Mesenchymal stem cell (in vitro differentiated cells and primary cell): ENCODE measurements around the gene MED29.

Source experiments
- DNase-seq: peaks from one replicate; pipeline ENCODE4 v3.0.0-alpha.2; 2013
- H2AFZ ChIP-seq: one replicate; pipeline ENCODE4 v1.6.1; 2013; ENCODE audit warnings: low read depth, mild to moderate bottlenecking, control low read depth, inconsistent platforms, low read length, moderate library complexity
- H2AK5ac ChIP-seq: 2 replicates; pipeline ENCODE4 v1.6.1; 2013; ENCODE audit warnings: low read length, moderate library complexity, mild to moderate bottlenecking, inconsistent platforms; ENCODE audit not compliant: severe bottlenecking
- H2BK120ac ChIP-seq: one replicate; pipeline ENCODE4 v1.6.1; 2013; ENCODE audit warnings: low read depth, mild to moderate bottlenecking, inconsistent platforms, low read length, moderate library complexity
- H2BK12ac ChIP-seq, 2 experiments: one replicate each; pipeline ENCODE4 v1.6.1; 2013; ENCODE audit warnings: inconsistent platforms in 2 of 2, low read length in 2 of 2, mild to moderate bottlenecking in 2 of 2, moderate library complexity in 2 of 2, control low read depth in 1 of 2
- H2BK15ac ChIP-seq: one replicate; pipeline ENCODE4 v1.6.1; 2013; ENCODE audit warnings: mild to moderate bottlenecking, low read depth, inconsistent platforms; ENCODE audit not compliant: poor library complexity, severe bottlenecking
- H2BK5ac ChIP-seq: 2 replicates; pipeline ENCODE4 v1.6.1; 2013; ENCODE audit warnings: low read depth, mild to moderate bottlenecking, low read length, control low read depth, inconsistent platforms; ENCODE audit not compliant: poor library complexity, severe bottlenecking
- H3K14ac ChIP-seq, 2 experiments: one replicate each; pipeline ENCODE4 v1.6.1; 2013; ENCODE audit warnings: inconsistent platforms in 2 of 2, low read length in 2 of 2, control low read depth in 1 of 2, mild to moderate bottlenecking in 1 of 2, moderate library complexity in 1 of 2
- H3K18ac ChIP-seq, 2 experiments: one replicate each; pipeline ENCODE4 v1.6.1; 2013; ENCODE audit warnings: inconsistent platforms in 2 of 2, low read length in 2 of 2, control low read depth in 1 of 2, low read depth in 1 of 2, mild to moderate bottlenecking in 1 of 2
- H3K23ac ChIP-seq, 2 experiments: one replicate each; pipeline ENCODE4 v1.6.1; 2013; ENCODE audit warnings: inconsistent platforms in 2 of 2, low read length in 2 of 2, mild to moderate bottlenecking in 2 of 2, moderate library complexity in 2 of 2, control low read depth in 1 of 2
- H3K27ac ChIP-seq: 2 replicates; pipeline ENCODE4 v1.5.1; 2013; ENCODE audit warnings: mild to moderate bottlenecking, moderate library complexity, low read length, control low read depth, inconsistent platforms; ENCODE audit not compliant: poor library complexity, severe bottlenecking
- H3K27me3 ChIP-seq, 2 experiments: 2 replicates each; pipeline versions ENCODE4 v1.6.1 to v1.7.0; 2013; ENCODE audit warnings: low read length in 2 of 2, mild to moderate bottlenecking in 2 of 2, moderate library complexity in 2 of 2, control low read depth in 1 of 2, inconsistent platforms in 1 of 2; ENCODE audit not compliant: control insufficient read depth in 1 of 2, insufficient read depth in 1 of 2
- H3K36me3 ChIP-seq, 2 experiments: 2 replicates each; pipeline versions ENCODE4 v1.6.1 to v1.7.0; 2013; ENCODE audit warnings: low read length in 2 of 2, control low read depth in 1 of 2, inconsistent platforms in 1 of 2, low read depth in 1 of 2, mild to moderate bottlenecking in 1 of 2; ENCODE audit not compliant: insufficient read depth in 2 of 2, control insufficient read depth in 1 of 2
- H3K4ac ChIP-seq, 2 experiments: one replicate each; pipeline ENCODE4 v1.6.1; 2013; ENCODE audit warnings: inconsistent platforms in 2 of 2, low read length in 2 of 2, mild to moderate bottlenecking in 2 of 2, moderate library complexity in 2 of 2, control low read depth in 1 of 2, low read depth in 1 of 2
- H3K4me1 ChIP-seq: 2 replicates; pipeline ENCODE4 v1.6.1; 2013; ENCODE audit warnings: low read depth, low read length, control low read depth; ENCODE audit not compliant: control insufficient read depth, insufficient read depth
- H3K4me2 ChIP-seq: 2 replicates; pipeline ENCODE4 v1.6.1; 2013; ENCODE audit warnings: low read length, mild to moderate bottlenecking, inconsistent platforms; ENCODE audit not compliant: poor library complexity, severe bottlenecking
- H3K4me3 ChIP-seq, 2 experiments: 2 replicates each; pipeline versions ENCODE4 v1.5.1 to v1.7.0; 2013; ENCODE audit warnings: low read length in 2 of 2, mild to moderate bottlenecking in 2 of 2, control low read depth in 1 of 2, low read depth in 1 of 2; ENCODE audit not compliant: insufficient read depth in 1 of 2
- H3K79me1 ChIP-seq: replicated peaks from 2 replicates; pipeline ENCODE4 v1.6.1; 2013; ENCODE audit warnings: mild to moderate bottlenecking, control low read depth, low read length, inconsistent platforms; ENCODE audit not compliant: poor library complexity, severe bottlenecking
- H3K9ac ChIP-seq: 2 replicates; pipeline ENCODE4 v1.7.0; 2013; ENCODE audit warnings: mild to moderate bottlenecking, low read length, moderate library complexity
- H3K9me3 ChIP-seq: 2 replicates; pipeline ENCODE4 v1.7.0; 2013; ENCODE audit warnings: mild to moderate bottlenecking, low read length; ENCODE audit not compliant: control insufficient read depth
- H4K8ac ChIP-seq: one replicate; pipeline ENCODE4 v1.6.1; 2013; ENCODE audit warnings: inconsistent platforms, mild to moderate bottlenecking, low read length, moderate library complexity
- H4K91ac ChIP-seq: one replicate; pipeline ENCODE4 v1.6.1; 2013; ENCODE audit warnings: mild to moderate bottlenecking, low read length, inconsistent platforms
- WGBS: methylation state at CpG from one replicate; pipeline ENCODE4 v1.1.7; 2013; ENCODE audit warnings: mixed read lengths; 5-methylcytosine and 5-hydroxymethylcytosine counted together

MED29 gene

GRCh38 chr19:39416152-39417120, 25.3 kb downstream of the MED29 start:
- Histone ChIP-seq H3K36me3 (peaks cover 16 to 62% of the 10 kb centered on the region in 2 experiments), H2AFZ (no peak overlapping the region), H2BK5ac (no peak overlapping the region), H2BK12ac (no peak overlapping the region), H3K18ac (no peak overlapping the region), H3K27ac (no peak overlapping the region), H3K14ac (peak overlapping the region in 1 of 2 experiments; percentile 24), H3K4ac (no peak overlapping the region), H4K8ac (no peak overlapping the region), H3K27me3 (no peaks in the 10 kb centered on the region), H3K4me3 (no peak overlapping the region), H2BK15ac (no peak overlapping the region), H3K23ac (no peak overlapping the region), H3K9me3 (no peaks in the 10 kb centered on the region), H3K4me1 (peaks cover 29% of the 10 kb centered on the region), H3K9ac (no peak overlapping the region), H2AK5ac (no peak overlapping the region), H3K4me2 (no peak overlapping the region), H2BK120ac (no peak overlapping the region), H4K91ac (no peak overlapping the region), H3K79me1 (peaks cover 23% of the 10 kb centered on the region)
- DNase-seq = peak; percentile 22
- WGBS = 88% methylated on average over 25 of the region's 27 CpGs

GRCh38 chr19:39417463-39418181, 26.4 kb downstream of the MED29 start:
- Histone ChIP-seq H3K14ac (no peak overlapping the region), H3K9me3 (no peaks in the 10 kb centered on the region), H2AFZ (no peak overlapping the region), H3K27ac (no peak overlapping the region), H2AK5ac (no peak overlapping the region), H2BK15ac (no peak overlapping the region), H3K4me3 (no peak overlapping the region), H2BK12ac (peak overlapping the region in 1 of 2 experiments; percentile 45), H3K4me2 (no peak overlapping the region), H3K36me3 (peaks cover 21 to 73% of the 10 kb centered on the region in 2 experiments), H3K79me1 (peaks cover 26% of the 10 kb centered on the region), H3K4ac (no peak overlapping the region), H3K27me3 (no peaks in the 10 kb centered on the region), H3K23ac (no peak overlapping the region), H3K9ac (no peak overlapping the region), H4K91ac (no peak overlapping the region), H3K18ac (no peak overlapping the region), H2BK5ac (no peak overlapping the region), H4K8ac (no peak overlapping the region), H2BK120ac (no peak overlapping the region), H3K4me1 (peaks cover 28% of the 10 kb centered on the region)
- DNase-seq = no peak
- WGBS = 93% methylated on average over 24 of the region's 30 CpGs

- no peak overlapping the region for H4K8ac ChIP-seq
- no peak overlapping the region for H3K23ac ChIP-seq
- H2AFZ ChIP-seq = no peak overlapping the region
- no peak overlapping the region for H4K91ac ChIP-seq
- H2AK5ac ChIP-seq = no peak overlapping the region
- no peaks in the 10 kb centered on the region for H3K9me3 ChIP-seq
- H3K36me3 ChIP-seq = peaks cover 31 to 87% of the 10 kb centered on the region in 2 experiments
- H3K27ac ChIP-seq = no peak overlapping the region
- no peak overlapping the region for H3K18ac ChIP-seq
- H3K4ac ChIP-seq = no peak overlapping the region
- peaks cover 32% of the 10 kb centered on the region for H3K79me1 ChIP-seq
- no peak overlapping the region for H3K14ac ChIP-seq
- no peak overlapping the region for H3K4me2 ChIP-seq
- no peak overlapping the region for H3K9ac ChIP-seq
- no peak overlapping the region for H2BK5ac ChIP-seq
- 80% methylated on average over 7 of the region's 9 CpGs for WGBS
- H3K4me1 ChIP-seq = peaks cover 28% of the 10 kb centered on the region
- no peak overlapping the region for H2BK12ac ChIP-seq
- H3K4me3 ChIP-seq = no peak overlapping the region
- no peak overlapping the region for H2BK15ac ChIP-seq
- peak; percentile 21 for DNase-seq
- no peaks in the 10 kb centered on the region for H3K27me3 ChIP-seq
- no peak overlapping the region for H2BK120ac ChIP-seq
Measured at GRCh38 chr19:39419003-39419402, 27.8 kb downstream of the MED29 start.

GRCh38 chr19:39420769-39421168, 29.6 kb downstream of the MED29 start:
- no peak overlapping the region for H3K9ac ChIP-seq
- no peak overlapping the region for H3K14ac ChIP-seq
- H3K27ac ChIP-seq = no peak overlapping the region
- no peak overlapping the region for H2BK12ac ChIP-seq
- no peak overlapping the region for H2BK5ac ChIP-seq
- no peak overlapping the region for H3K4me2 ChIP-seq
- H3K4ac ChIP-seq = no peak overlapping the region
- no peak overlapping the region for H2BK120ac ChIP-seq
- 96% methylated on average over 9 of the region's 15 CpGs for WGBS
- H3K4me3 ChIP-seq = no peak overlapping the region
- H3K79me1 ChIP-seq = peaks cover 43% of the 10 kb centered on the region
- H2AFZ ChIP-seq = no peak overlapping the region
- H2BK15ac ChIP-seq = no peak overlapping the region
- H3K36me3 ChIP-seq = peaks cover 38 to 96% of the 10 kb centered on the region in 2 experiments
- peaks cover 16% of the 10 kb centered on the region for H3K4me1 ChIP-seq
- H3K23ac ChIP-seq = no peak overlapping the region
- H4K91ac ChIP-seq = no peak overlapping the region
- H4K8ac ChIP-seq = no peak overlapping the region
- no peak overlapping the region for H2AK5ac ChIP-seq
- no peaks in the 10 kb centered on the region for H3K27me3 ChIP-seq
- no peaks in the 10 kb centered on the region for H3K9me3 ChIP-seq
- DNase-seq = peak; percentile 18
- no peak overlapping the region for H3K18ac ChIP-seq
